HG02938 (cell line): ENCODE data around the gene XPR1.

Source experiments
- ATAC-seq: cut with Tn5 transposase; IDR thresholded peaks from one replicate; pipeline ENCODE4 v1.9.1; 2021; ENCODE audit warnings: mild to moderate bottlenecking, moderate library complexity; ENCODE audit not compliant: unreplicated experiment

Gene XPR1

DNA sequence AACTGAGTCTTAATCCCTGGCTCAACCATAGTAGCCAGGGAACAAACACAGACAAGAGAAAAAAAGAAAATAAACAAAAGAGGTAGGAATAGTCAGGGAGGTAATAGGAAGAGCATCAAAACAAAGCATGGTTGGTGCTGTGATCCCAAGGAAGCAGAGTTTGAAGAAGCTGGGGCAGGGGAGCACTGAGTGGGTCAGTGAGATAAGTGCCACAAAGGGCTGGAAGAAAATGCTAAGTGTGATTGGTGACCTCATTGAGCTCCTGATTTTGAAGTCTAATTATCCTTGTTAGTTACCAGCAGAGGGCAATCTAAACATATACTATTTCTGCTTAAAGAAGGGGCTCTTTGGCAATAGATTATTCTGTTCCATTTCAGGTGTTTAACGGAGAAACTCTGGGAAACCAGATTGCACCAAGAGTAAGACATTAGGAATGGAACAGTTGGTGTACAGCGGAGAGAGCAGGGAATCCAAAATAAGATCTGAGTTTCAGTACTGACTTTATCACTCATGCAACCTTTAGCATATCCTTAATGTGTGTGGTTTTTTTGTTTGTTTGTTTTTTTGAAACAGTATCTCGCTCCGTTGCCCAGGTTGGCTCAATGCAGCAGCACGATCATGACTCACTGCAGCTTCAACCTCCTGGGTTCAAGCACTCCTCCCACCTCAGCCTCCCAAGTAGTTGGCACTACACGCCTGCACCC, 250.1 kb downstream of the XPR1 start:
- no peak for ATAC-seq

DNA sequence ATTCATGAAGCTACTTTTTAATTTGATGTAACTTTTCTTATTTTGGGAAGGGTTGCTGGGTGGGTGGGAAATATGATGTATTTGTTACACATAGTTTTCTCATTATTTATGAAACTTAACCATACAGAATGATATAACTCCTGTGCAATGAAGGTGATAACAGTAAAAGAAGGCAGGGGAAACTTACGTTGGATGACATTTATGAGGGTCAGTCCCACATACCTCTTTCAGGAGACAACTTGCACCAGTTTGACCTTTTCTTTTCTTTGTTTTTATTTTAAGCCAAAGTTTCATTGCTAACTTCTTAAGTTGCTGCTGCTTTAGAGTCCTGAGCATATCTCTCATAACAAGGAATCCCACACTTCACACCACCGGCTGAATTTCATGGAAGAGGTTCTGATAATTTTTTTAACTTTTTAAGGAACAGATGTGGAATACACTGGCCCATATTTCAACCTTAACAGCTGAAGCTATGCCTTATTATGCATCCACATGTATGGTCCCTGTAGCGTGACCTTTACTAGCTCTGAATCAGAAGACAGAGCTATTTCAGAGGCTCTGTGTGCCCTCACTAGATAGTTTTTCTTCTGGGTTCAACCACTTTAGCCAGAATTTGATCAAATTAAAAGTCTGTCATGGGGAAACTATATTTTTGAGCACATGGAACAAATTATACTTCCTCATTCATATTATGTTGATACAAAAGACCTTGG, 252.9 kb downstream of the XPR1 start:
- no peak for ATAC-seq

DNA sequence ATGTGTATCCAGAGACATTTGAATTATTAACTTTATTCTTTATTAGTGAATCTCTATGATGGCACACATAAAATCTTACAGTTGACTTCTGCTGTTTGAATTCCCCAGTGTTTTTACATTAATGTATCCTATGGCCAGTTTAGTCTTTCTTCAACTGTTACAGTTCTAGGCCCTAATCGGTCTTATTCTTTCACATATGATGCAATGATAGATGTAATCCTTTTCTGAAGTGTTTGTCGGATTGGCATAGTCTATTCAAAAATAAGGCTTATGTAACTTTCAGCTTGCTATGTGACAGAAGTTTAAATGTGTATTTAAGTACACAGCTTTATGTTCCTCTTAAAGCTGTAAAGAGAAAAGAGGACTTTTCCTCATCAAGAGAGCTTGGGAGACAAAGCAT, 254.5 kb downstream of the XPR1 start:
- ATAC-seq, result no peak

DNA sequence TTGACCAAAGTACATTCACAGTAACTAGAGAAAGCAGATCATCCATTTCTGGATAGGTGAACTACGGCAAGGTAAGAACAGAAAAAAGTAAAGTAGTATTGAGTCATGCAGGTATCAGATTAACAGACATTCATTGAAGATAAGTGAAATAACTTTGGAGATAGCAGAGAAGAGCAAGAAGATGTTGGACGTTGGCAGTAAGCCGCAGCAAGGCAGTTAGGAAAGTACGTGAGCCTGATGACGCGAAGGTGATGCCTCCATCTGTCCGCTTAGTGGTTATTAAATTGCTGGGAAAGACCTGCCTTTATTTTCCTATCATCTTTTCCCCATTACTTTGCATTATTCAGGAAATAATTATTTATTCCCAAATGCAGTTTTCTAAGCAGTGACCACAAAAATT, 256.0 kb downstream of the XPR1 start:
- ATAC-seq, result no peak

DNA sequence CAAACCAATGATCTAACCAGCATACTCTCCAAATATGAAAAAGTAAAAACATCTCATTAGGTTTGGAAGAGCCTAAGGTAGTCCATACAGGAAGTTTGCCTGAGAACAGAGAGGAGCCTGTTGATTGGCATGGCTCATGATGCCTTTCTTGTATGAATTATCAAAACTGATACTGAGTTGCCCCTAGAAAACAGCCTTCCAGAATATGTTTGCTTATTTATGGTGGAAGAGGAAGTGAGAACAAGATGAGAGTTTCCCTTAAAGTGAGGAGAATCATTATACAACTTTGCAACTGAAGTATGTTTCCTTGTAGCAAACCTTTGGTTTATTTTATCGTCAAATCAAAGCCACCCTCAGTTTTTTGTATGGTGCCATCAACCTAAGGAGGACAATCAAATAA, 257.0 kb downstream of the XPR1 start:
- no peak for ATAC-seq

DNA sequence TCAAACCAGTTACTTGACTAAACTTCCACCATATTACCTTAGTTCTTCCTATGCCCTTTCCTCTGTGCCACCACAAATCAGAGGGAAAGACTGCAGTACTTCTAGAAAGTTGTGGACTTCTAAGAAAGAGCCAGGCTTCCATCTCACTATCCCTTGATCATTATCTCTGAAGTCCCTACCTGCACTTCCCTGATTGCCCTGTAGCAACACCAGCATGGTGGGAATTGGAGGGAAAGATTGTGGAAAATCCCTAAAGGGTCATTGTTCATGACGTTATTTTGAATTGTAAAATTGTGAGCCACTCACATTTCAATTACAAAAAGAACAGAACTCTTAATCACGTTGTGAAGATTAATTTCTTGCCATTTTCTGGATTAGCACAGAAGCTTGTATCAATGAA, 257.5 kb downstream of the XPR1 start:
- no peak for ATAC-seq

DNA sequence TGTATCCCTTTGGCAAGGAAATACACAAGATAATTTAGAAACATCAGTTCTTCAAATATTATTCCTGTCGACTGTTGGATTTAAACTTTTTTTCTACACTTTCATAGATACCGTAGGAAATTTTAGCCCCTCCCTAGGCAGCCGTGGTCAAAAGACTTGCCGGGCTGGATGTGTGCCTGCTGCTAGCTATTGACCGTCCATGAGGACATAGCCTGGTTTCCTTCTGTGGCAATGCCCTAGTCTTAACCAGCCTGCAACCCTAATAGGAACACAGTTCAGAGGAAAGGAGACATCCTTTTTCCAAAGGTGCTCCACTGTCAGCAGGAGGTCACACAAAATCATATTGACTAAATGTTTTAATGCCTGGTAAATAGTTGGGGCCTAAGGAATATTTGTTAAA, 260.4 kb downstream of the XPR1 start:
- no peak for ATAC-seq

DNA sequence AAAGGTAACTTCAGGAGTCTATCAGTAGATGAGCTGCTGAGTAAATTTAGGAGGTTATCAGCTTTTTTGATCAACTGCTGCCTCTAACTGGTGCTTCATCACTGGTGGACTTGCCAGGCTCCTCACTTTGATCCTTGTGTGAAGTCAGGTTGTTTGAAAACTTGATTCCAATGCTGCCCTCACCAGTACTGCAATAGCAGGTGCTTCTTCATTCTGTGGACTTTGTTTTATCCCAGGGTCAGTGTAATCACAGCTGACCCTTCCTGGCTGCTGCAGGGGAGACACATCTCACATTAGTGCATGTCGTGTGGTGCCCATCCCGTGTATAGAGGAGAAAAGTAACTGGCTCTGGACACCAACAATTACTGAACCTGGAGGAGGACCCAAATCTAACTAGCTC, 260.9 kb downstream of the XPR1 start:
- ATAC-seq, result no peak

DNA sequence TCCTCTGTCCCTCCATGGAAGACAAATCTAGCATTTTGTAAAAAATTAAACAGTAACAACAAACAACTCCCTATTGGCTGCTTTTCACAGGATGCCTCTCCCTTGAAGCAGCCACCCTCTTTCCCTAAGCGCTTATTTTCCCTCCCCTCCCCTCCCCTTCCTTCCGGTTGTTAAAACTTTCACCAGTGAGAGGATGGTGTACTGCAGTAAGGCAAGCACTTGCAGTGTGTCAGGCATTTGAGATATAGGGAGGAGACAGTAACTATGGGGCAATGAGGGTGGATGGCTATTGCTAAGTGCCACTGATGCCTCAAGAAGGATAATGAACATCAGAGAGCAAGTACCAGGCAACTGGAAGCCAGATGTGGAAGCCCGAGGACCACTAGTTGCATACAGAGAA, 261.8 kb downstream of the XPR1 start:
- ATAC-seq, result no peak

DNA sequence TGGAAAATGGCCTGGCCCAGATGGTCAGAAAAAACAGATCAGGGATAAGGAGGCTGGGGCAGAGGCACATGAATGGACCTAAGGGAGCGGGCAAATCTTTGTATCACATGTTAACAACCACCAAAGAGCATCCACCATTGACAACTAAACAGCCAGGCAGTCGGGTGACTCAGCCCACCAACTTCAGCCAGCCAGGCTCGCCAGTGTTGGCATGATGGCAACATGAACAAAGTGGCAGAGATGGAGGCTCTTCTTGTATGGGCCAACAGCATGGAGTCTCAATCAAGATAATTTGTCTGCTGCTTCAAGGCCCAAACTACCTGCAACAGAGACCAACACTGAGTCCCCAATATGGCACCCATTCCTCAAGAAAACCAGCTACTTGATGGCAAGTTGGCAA, 264.3 kb downstream of the XPR1 start:
- no peak for ATAC-seq

DNA sequence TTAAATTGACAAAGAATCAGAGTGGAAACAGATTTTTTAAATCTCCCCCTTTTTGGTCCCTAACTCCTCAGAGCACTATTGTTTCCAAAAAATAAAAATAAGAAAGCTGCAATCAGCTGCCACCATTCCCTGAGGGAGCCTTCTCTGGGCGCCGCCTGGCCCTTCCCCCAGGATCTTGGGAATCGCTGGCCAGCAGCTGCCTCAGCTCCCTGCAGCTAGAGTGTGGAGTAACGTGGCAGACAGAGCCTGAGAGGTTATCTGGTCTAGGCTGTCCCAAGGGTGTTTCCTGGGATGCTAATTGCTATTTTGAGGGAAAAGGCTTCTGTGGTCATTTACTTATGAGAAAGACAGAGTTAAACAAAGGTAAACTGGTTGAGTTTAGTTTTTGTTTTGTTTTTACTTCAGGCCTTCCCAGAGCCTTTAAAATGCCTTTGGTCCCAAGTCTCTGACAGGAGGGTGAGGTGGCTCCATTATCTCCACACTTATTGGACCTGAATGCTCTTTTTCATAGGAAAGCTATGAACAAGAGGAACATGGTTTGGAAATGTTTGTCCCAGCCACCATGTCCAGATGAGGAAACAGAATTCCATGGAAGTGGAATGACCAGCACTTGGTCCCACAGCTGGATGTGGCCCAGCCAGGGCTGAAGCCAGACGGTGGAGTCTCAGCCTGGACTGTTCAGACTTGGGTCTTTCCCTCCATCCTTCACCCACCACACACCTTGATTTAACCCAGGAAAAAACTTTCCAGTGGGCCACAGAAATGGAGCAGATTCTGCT, 266.8 kb downstream of the XPR1 start:
- ATAC-seq, result no peak

DNA sequence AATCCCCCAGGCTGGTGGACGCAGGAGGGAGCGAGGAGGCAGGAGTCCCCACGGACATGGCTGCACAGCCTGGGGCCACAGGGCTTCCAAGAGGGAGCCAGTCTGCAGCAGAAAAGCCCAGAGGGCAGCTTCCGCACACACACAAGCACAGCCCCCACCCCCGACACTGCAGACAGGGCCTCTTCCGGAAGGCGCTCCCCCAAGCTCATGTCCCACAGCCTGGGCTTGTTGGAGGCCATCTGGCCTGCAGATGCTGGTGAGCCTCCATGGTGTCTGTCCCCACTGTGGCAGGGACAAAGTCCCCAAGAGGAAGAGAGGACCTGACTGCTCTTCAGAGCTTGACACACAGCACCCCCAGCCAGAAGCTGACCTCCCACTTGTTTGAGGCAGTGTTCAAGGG, 267.4 kb downstream of the XPR1 start:
- ATAC-seq, result no peak

DNA sequence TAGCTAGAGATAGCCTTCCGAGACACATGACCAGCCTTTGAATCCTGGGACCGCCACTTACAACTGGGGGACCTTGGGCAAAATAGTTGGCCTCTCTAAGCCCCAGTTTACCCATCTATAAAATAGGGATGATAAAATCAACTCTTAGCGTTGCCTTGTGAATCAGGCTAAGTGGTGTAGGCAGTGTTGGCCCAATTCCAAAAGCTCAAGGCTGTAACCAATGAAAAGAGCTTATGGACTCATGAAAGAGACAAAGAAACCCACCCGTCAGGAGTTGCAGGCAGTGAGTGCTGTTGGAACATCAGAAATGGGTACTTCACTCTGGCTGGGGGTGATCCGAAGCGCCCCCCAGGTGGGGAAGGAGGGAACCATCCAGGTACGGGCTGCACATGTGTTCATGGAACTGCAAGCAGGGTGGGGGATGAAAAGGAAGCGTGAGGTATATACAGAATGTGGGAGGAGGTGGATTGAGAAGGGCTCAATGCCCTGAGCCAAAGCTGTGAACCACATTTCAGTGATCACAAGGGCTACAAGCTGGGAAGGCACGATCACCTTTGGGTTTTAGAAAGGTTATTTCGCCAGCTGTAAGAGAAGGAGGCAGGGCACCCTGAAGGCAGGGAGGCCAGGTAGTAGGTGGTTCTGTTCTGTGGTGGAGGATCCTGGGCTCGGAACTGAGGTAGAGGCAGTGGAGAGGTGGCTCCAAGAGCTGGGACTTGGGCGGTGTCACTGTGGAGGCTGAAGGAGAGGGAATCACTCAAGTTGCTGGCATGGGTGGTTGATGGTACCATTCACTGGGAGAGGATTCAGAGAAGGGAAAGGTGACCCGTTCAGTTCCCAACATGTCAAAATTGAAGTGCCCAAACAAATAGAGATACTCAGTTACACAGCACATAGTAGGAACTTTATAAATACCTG, 269.5 kb downstream of the XPR1 start:
- no peak for ATAC-seq

DNA sequence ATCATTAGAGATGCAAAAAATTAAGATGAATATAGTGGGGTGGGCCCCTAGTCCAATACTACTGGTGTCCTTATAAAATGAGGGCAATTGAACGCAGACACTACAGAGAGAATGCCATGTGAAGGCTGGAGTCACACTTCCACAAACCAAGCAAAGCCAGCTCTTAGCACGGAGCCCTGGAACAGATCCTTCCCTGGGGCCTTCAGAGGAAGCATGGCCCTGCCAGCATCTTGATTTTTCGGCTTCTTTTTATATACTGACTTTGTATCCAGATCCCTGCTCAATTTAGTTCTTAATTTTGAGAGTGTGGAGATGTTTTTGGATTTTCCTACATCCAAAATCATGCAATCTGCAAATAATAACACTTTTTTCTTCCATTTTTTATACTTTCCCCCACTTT, 270.7 kb downstream of the XPR1 start:
- no peak for ATAC-seq

DNA sequence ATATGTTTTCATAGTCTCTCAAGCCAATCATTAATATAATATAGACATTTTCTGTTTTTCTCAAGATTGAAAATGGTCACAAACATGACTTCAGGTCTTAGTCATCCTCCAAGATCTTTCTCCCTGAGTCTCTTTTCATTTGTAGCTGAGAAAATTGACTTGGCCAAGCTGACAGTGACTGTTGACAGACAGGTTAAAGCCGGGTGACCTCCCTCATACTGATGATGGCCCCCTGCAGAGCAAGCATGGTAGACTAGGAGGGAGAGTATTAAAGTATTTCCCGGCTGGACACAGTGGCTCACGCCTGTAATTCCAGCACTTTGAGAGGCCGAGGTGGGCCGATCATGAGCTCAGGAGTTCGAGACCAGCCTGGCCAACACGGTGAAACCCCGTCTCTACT, 274.1 kb downstream of the XPR1 start:
- no peak for ATAC-seq

DNA sequence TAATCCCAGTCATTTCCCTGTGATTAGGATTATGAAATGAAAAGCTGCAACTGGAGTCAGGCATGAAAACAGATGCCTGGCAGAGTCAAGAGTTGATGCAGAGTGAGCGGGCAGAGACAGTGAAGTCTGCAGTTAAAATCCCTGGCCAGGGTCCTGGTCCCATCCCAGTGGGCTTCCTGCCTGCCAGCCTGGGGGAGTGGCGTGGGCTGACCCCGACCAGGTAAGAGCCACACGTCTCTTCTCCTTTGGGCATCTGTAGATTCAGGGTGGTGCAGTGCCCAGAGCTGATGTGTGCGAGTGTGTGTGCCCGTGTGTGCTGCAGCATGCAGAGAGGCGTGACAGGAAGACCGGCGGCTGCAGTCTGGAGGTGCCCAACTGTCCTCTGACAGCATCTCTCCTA, 274.7 kb downstream of the XPR1 start:
- ATAC-seq, result no peak

DNA sequence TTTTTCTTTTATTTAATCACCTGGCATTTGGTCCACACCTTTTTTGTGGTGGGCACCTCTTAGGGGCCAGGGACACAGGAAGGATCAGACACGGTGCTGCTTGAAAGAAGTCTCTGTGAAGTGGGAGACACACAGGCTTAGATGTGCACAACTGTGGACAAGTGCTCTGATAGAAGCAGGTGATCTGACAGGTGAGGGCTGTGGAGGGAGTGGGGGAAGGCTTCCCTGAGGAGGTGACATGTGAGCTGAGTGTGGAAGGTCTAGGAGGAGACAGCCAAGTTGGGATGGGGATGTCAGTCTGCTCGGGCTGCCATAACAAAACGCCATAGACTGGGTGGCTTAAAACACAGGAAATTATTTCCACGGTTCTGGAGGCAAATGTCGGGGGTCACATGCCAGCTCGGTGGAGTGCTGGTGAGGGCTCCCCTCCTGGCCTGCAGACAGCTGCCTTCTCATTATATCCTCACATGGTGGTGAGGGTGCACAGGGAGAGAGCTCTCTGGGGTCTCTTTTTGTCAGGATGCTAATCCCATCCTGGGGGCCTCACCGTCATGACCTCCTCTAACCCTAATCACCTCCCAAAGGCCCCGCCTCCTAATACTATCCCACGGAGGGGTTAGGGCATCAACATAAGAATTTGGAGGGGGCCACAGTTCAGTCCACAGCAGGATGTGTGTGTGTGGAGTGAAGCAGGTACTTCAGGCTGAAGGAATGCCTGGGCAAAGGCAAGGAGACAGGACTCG, 275.7 kb downstream of the XPR1 start:
- ATAC-seq, result no peak

DNA sequence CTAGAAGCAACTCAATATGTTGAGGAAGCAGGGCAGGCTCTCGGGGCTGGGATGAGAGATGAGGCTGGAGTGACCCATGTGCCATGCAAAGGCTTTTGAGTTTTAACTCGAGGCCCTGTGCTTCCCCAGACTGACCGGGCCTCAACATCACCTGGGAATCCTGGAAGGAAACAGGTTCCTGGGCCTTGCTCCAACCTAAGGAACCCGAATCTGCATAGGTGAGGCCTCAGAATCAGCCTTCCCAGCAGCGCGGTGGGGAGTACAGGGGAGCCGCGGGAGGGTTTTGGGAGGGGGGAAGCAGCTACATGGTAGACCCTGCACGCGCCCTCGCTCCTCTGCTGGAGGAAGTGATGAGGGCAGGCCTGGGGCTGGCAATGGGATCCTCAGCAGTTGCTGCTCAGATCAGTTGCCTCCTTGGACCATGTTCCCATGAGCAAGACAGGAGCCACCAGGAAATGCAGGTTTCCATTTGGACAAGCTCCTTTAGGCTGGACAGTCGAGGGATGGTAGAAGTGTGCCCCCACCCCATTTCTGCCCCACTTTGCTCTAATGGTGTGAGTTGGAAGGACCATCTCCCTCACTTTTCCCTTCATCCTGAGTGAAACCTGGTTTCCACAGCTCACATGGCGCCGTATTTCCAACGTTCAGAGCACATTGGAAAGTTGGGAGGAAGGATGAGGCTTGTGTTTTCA, 276.4 kb downstream of the XPR1 start:
- ATAC-seq, result no peak

DNA sequence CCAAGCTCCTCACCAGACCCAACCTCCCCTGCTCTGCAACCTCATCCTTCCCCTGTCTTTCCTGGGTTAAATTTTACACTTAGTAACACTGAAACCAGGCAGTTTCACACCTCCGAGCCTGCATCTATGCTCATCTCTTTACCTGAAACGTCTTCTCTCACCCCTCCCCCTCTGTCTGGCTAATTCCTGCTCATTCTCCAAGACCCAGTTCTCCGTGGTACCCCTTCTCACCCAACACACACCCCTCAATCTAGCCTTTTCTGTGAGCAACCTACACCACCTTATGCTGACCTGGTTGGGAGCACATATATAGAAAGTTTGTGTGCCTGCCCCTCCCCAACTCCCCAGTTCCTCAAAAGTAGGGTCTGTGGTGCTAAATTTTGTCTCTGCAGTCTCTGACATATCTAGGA, 277.2 kb downstream of the XPR1 start:
- ATAC-seq, result peak; percentile 20
